Activated CD4-positive, alpha-beta T cell treated with anti-CD3 and anti-CD28 coated beads, Interleukin-2, Interleukin-6, amounts not matched to agents 100 ng/mL and 50 ng/mL, durations not matched to agents 16 hours and 8 hours (primary cell): ENCODE results near the gene COX6B2.
"Not testable (repeated sequence)": the region's sequence is repeated elsewhere in the genome, so short reads cannot be mapped to it uniquely, and the experiment has no call there.

Source experiments
- DNase-seq: peaks from one replicate; pipeline ENCODE4 v3.0.0-alpha.2; 2020

The COX6B2 gene, protein sequence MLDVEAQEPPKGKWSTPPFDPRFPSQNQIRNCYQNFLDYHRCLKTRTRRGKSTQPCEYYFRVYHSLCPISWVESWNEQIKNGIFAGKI

GRCh38 chr19:55354698-55355212 lies at the start of gene COX6B2:
Gene COX6B2, minus strand, starts transcription at chr19:55354719. Its CDS starts 198 bp downstream, at chr19:55354521.
- DNase-seq: no peak

DNA sequence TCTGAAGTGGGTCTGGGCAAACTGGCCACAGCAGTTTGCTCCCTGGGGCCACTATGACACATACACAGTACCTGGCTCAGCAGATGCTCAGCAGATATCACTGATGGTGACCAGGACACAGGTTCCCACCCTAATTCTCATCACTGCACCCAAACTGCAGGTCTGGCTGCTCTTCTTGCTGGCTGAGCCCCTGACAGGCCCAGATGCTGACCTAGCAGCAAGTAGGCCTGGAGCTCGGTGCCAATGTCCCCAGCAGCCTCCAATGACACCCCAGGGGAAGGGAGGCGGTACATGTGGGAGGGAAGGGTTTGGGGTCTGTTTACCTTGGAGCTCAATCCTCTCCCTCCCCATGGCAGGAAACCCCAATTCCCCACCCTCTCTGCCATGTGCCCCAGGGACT lies 48.0 kb upstream of the COX6B2 start:
- DNase-seq: no peak

DNA sequence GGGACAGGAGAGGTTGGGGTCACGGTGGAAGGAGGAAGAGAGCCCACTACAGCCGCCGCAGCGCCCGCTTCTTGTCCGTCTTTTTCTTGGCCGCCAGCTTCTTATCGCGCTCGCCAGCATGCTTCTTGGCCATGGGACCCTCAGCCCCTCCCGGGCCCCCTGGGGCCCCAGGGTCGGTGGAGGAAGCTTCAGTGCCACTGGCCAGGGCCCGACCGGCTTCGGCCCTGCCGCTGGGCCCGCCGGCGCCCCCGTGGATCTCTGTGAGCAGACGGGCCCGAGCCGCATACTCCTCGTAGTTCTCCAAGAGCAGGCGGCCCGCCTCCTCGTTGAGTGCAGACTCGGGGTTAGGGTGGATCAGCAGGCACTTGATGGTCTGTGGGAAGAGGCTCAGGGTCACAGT lies 46.9 kb upstream of the COX6B2 start:
- not testable (repeated sequence) for DNase-seq

- DNase-seq: no peak
Measured at GRCh38 chr19:55400281-55401087, 46.0 kb upstream of the COX6B2 start.

DNA sequence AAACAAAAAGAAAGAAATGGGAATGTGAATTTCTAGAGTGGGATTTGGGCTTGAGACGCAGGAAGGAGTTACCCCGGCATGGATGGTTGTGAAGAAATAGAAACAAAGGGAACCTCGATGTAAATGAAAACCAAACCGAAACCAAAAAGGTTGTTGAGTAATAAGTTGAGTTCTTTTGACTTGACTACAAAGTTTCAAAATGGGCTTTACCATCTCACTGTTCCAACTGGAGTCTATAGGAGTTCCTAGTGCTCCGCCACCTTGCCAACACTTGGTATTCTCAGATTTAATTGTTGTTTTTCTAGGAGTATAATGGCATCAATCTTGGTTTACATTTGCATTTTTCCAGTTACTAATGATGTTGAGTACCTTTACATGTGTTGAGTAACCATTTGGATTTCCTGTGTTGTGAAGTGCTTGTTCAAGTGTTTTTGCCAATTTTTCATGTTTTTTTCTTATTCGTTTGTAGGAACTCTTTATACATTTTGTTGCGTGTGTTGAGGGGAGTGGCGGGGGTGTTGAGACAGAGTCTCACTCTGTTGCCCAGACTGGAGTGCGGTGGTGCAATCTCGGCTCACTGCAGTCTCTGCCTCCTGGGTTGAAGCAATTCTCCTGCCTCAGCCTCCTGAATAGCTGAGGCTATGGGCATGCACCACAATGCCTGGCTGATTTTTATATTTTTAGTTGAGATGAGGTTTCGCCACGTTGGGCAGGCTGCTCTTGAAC lies 43.8 kb upstream of the COX6B2 start:
- peak; percentile 66 for DNase-seq

- no peak for DNase-seq
Measured at GRCh38 chr19:55392820-55393761, 38.6 kb upstream of the COX6B2 start.

- no peak for DNase-seq
Measured at GRCh38 chr19:55391702-55392615, 37.4 kb upstream of the COX6B2 start.

DNA sequence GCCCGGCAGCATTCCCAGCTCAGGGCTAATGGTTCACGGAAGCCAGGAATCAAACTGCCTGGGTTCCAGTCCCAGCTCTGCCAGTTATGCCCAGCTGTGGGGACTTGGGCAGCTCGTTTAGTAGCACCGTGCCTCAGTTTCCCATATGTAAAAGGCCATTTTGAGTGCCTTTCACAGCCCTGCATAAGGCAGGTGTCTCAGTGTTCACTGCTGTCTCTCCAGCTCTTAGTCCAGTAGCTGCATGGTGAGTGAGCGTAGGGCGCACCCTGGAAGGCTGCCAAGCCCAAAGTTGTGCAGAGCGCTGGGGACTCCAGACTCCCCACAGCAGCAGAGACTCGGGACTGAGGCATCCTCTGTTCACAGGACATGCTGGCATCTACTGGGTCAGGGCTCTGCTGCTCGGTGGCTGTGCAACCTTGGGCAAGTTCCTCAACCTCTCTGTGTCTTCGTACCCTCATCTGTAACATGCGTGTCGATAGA lies 36.7 kb upstream of the COX6B2 start:
- DNase-seq: no peak

- no peak for DNase-seq
Measured at GRCh38 chr19:55390461-55390880, 36.0 kb upstream of the COX6B2 start.

DNA sequence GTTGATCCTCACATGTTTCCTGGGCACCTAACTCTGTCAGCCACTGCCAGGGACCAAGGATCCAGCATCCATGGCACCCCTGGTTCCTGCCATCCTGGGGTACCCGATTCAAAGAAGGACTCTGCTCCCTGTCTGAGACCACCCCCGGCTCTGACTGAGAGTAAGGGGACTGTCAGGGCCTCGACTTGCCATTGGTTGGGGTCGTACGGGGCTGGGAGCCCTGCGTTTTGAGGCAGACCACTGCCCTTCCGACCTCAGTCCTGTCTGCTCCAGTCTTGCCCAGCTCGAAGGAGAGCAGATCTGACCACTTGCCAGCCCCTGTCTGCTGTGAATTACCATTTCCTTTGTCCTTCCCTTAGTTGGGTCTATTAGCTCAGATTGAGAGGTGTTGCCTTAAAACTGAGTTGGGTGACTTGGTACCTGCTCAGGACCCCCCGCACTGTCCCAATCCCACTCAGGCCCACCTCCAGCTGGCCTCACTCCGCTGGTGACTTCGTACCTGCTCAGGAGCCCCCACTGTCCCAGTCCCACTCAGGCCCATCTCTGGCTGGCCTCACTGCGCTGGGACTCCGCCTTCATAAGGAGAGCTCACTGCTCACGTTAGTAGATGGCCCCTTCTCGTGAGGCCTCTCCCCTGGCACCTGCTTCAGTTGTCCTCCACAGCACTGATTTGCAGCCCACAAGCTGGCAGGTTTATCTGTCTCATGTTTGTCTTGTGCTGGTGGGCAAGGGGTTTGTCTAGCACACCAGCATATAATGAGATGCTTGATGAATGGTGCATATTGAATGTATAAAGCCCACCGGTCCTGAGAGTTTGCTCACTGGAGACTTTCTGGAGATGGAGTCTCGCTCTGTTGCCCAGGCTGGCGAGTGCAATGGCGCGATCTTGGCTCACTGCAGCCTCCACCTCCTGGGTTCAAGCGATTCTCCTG lies 35.1 kb upstream of the COX6B2 start:
- DNase-seq: no peak

DNA sequence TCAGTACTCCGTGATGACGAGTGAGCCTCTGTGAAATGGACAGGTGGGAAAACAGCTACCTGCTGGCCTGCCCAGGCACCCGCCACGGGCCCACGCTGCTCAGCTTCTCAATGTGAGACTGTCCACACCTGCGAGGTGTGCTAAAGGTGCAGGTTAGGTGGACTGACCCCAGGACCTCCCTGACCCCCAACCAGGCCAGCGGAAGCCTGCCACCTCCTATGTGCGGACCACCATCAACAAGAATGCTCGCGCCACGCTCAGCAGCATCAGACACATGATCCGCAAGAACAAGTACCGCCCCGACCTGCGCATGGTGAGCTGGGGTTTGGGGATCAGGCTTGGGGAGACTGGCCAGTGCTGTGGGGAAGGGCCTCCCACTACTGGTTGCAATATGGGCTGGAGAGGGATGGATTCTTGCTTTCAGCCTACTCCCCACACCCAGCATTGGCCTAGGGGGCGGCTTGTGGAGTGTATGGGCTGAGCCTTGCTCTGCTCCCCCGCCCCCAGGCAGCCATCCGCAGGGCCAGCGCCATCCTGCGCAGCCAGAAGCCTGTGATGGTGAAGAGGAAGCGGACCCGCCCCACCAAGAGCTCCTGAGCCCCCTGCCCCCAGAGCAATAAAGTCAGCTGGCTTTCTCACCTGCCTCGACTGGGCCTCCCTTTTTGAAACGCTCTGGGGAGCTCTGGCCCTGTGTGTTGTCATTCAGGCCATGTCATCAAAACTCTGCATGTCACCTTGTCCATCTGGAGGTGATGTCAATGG lies 33.4 kb upstream of the COX6B2 start:
- DNase-seq: no peak

GRCh38 chr19:55386493-55386971 lies 32.0 kb upstream of the COX6B2 start:
- no peak for DNase-seq

- peak; percentile 99 for DNase-seq
Measured at GRCh38 chr19:55385724-55386492, 31.4 kb upstream of the COX6B2 start, which contains the start of gene RPL28. Gene RPL28, plus strand, starts transcription at chr19:55385932. Its CDS starts 426 bp downstream, at chr19:55386358.

GRCh38 chr19:55384920-55385723 lies 30.6 kb upstream of the COX6B2 start:
- peak; percentile 98 for DNase-seq

- peak; percentile 66 for DNase-seq
Measured at GRCh38 chr19:55384131-55384919, 29.8 kb upstream of the COX6B2 start, which contains the start of gene TMEM238. Gene TMEM238, minus strand, starts transcription at chr19:55384292. Its CDS starts 33 bp downstream, at chr19:55384259.
